Measurements from ENCODE around the gene HOXA3. TPM values are rescaled to one million over a fixed set of nuclear protein-coding genes. Genes with fewer than 3 reads are reported as not detected.

Gene HOXA3
- polyA plus RNA-seq, 2 of the 4 experiments (the other 2 are of a cell fraction): 3.3 to 8.7 TPM

DNA sequence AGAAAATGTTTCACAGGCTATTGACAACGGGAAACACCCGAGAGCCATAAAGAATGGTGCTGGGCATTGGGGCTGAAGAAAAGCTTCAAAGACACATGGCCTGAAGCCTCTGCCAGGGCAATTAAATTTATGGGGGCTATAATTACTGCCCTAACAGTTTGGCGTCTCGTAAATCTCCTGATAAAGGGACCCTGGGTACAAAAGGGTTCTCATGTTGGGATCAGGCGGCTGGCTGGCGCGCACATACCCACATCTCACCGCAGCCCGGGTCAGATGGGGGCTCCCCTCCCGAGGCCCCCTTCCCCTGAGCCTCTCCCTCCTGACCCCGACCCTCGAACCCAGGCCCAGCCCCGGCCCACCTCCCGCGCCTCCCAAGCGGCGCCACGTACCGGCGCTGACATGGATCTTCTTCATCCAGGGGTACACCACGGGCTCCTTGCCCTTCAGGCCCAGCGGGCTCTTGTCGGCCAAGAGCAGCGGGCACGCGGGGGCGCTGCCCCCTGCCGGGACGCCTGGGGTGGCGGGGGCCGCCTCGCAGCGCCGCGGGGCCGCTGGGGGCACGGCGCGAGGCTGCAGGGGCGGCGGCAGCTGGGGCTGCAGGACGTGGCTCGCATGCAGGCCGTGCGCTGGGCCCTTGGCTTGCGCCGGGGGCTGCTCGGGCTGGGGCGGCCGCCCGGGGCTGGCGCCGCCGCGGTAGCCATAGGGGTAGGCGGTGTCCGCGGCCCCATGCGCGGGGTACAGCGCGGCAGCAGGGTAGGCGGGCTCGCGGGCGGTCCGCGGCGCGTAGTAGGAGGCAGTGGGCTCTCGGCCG is 22.4 kb downstream of the HOXA3 start:
- Histone ChIP-seq H3K4me3 (peak overlapping the region; percentile 54), H3K9me3 (no peaks in the 10 kb centered on the region), H3K27ac (peak overlapping the region; percentile 82 to 95), H3K4me2 (peak overlapping the region; percentile 63), H3K4me1 (peaks cover 23% of the 10 kb centered on the region)
- ChIA-PET CTCF (interaction anchor here (0.7 to 3.8 kb wide), 7 partner anchors 8 to 450 kb away, joined by 3 to 22 read pairs (median 3); partner anchors contain the start of gene HOXA5), POLR2A (interaction anchor here (0.7 to 2.2 kb wide), 5 partner anchors 7 to 265 kb away, joined by 3 to 13 read pairs (median 6); partner anchors contain the start of gene SKAP2)
- ATAC-seq (peak; percentile 26 to 74), FAIRE-seq (no peak), DNase-seq (ENCODE audit: low read depth in 1 of 2, low spot score in 1 of 2) (no peak)
- 78% methylated on average over 42 of the region's 72 CpGs for WGBS (ENCODE audit: missing lambda C conversion rate)
- TF ChIP-seq, protein P1, sequence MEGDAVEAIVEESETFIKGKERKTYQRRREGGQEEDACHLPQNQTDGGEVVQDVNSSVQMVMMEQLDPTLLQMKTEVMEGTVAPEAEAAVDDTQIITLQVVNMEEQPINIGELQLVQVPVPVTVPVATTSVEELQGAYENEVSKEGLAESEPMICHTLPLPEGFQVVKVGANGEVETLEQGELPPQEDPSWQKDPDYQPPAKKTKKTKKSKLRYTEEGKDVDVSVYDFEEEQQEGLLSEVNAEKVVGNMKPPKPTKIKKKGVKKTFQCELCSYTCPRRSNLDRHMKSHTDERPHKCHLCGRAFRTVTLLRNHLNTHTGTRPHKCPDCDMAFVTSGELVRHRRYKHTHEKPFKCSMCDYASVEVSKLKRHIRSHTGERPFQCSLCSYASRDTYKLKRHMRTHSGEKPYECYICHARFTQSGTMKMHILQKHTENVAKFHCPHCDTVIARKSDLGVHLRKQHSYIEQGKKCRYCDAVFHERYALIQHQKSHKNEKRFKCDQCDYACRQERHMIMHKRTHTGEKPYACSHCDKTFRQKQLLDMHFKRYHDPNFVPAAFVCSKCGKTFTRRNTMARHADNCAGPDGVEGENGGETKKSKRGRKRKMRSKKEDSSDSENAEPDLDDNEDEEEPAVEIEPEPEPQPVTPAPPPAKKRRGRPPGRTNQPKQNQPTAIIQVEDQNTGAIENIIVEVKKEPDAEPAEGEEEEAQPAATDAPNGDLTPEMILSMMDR (IDR thresholded peaks at IDR 0.05): peak; percentile 31
- TF ChIP-seq EHF (CRISPR knock-in tag; IDR thresholded peaks at IDR 0.05) (no peak), HEYL (CRISPR knock-in tag; IDR thresholded peaks at IDR 0.05) (no peak), RNF2 (IDR thresholded peaks at IDR 0.05; ENCODE audit: borderline replicate concordance, low read depth) (no peak), NR3C1 (IDR thresholded peaks at IDR 0.05) (no peak), SMC3 (IDR thresholded peaks at IDR 0.05) (0 out of 3 replicates have a peak, but pooled peaks have one; percentile 15), JUNB (IDR thresholded peaks at IDR 0.05) (no peak), POLR2A (IDR thresholded peaks at IDR 0.05; ENCODE audit: low read length) (no peak), KDM1A (IDR thresholded peaks at IDR 0.05; ENCODE audit: low read depth) (no peak), HOXA7 (CRISPR knock-in tag; IDR thresholded peaks at IDR 0.05) (no peak)
- TF ChIP-seq, protein P2, sequence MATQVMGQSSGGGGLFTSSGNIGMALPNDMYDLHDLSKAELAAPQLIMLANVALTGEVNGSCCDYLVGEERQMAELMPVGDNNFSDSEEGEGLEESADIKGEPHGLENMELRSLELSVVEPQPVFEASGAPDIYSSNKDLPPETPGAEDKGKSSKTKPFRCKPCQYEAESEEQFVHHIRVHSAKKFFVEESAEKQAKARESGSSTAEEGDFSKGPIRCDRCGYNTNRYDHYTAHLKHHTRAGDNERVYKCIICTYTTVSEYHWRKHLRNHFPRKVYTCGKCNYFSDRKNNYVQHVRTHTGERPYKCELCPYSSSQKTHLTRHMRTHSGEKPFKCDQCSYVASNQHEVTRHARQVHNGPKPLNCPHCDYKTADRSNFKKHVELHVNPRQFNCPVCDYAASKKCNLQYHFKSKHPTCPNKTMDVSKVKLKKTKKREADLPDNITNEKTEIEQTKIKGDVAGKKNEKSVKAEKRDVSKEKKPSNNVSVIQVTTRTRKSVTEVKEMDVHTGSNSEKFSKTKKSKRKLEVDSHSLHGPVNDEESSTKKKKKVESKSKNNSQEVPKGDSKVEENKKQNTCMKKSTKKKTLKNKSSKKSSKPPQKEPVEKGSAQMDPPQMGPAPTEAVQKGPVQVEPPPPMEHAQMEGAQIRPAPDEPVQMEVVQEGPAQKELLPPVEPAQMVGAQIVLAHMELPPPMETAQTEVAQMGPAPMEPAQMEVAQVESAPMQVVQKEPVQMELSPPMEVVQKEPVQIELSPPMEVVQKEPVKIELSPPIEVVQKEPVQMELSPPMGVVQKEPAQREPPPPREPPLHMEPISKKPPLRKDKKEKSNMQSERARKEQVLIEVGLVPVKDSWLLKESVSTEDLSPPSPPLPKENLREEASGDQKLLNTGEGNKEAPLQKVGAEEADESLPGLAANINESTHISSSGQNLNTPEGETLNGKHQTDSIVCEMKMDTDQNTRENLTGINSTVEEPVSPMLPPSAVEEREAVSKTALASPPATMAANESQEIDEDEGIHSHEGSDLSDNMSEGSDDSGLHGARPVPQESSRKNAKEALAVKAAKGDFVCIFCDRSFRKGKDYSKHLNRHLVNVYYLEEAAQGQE (IDR thresholded peaks at IDR 0.05): no peak
- TF ChIP-seq, protein P3, sequence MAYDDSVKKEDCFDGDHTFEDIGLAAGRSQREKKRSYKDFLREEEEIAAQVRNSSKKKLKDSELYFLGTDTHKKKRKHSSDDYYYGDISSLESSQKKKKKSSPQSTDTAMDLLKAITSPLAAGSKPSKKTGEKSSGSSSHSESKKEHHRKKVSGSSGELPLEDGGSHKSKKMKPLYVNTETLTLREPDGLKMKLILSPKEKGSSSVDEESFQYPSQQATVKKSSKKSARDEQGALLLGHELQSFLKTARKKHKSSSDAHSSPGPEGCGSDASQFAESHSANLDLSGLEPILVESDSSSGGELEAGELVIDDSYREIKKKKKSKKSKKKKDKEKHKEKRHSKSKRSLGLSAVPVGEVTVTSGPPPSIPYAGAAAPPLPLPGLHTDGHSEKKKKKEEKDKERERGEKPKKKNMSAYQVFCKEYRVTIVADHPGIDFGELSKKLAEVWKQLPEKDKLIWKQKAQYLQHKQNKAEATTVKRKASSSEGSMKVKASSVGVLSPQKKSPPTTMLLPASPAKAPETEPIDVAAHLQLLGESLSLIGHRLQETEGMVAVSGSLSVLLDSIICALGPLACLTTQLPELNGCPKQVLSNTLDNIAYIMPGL (CRISPR knock-in tag; IDR thresholded peaks at IDR 0.05; ENCODE audit: borderline replicate concordance): no peak
- TF ChIP-seq, protein P4, sequence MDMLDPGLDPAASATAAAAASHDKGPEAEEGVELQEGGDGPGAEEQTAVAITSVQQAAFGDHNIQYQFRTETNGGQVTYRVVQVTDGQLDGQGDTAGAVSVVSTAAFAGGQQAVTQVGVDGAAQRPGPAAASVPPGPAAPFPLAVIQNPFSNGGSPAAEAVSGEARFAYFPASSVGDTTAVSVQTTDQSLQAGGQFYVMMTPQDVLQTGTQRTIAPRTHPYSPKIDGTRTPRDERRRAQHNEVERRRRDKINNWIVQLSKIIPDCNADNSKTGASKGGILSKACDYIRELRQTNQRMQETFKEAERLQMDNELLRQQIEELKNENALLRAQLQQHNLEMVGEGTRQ (IDR thresholded peaks at IDR 0.05): no peak

DNA sequence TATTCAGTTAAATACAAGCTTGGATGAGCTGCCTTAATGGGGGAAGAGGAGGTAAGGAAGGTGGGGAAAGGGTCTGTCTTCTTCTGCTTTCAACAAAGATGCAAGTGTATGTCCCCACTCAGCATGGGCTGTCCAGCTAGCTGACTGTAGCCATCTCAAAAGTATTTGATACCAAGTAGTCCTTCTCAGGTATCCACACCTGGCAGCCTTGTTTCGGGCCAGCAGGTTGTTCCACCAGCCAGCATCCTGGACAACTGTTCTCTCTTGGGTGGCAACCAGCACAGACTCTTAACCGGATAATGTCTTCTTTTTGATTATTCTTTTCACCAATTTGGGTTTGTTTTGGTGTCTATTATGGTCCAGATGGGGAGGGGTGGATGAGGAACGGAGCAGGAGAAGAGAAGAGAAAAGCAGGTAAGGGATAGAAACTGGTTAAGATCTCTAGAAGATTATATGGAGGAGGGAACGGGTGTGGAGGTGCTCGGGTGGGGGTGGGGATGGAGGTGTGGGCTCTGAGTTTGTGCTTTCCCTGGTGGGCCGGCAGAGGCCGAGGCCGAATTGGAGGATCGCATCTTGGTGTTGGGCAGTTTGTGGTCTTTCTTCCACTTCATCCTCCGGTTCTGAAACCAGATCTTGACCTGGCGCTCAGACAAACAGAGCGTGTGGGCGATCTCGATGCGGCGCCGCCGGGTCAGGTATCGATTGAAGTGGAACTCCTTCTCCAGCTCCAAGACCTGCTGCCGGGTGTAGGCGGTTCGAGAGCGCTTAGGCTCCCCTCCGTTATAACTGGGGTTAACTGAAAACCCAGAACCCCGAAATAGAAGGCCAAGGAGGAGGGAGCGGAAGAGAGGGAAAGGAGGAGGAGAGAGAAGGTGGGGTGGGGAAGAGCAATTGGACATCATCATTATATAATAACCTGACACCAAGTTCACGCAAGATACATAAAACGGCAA is 23.3 kb downstream of the HOXA3 start:
- FAIRE-seq: no peak
- Histone ChIP-seq H3K4me1 (peaks cover 14% of the 10 kb centered on the region; the same call in 2 of the 3 replicates), H3K4me3 (peak overlapping the region; percentile 54; the same call in 1 of the 3 replicates), H3K27ac (peak overlapping the region in 1 of 2 experiments; percentile 95; a peak in 4 of 6 replicates), H3K4me2 (peak overlapping the region; percentile 63), H3K9me3 (no peaks in the 10 kb centered on the region)
- 89% methylated on average over 28 of the region's 28 CpGs for WGBS (ENCODE audit: missing lambda C conversion rate)
- ChIA-PET POLR2A (no interaction called here), CTCF (interaction anchor here (1.0 to 3.8 kb wide), 4 partner anchors 9 to 1236 kb away, joined by 3 to 22 read pairs (median 4); partner anchors contain the start of gene HOXA5)
- ATAC-seq: no peak
- DNase-seq (ENCODE audit: low read depth in 1 of 2, low spot score in 1 of 2): no peak
- TF ChIP-seq RAD21 (conservative IDR thresholded peaks at IDR 0.05 in 1 of 2, IDR thresholded peaks at IDR 0.05 in 1 of 2) (no peak), POLR2AphosphoS2 (conservative IDR thresholded peaks at IDR 0.05; ENCODE audit: low read length) (no peak), ZFP36 (IDR thresholded peaks at IDR 0.05; ENCODE audit: borderline replicate concordance, partially characterized antibody) (no peak), PHF8 (IDR thresholded peaks at IDR 0.05; ENCODE audit: borderline replicate concordance, low read depth) (no peak), FOSL2 (IDR thresholded peaks at IDR 0.05) (no peak), FOSL2 (CRISPR knock-in tag; IDR thresholded peaks at IDR 0.05) (no peak)
